Suprapubic skin (tissue), 4 donors: ENCODE measurements around the gene AFF1. TPM values are rescaled to one million over a fixed set of nuclear protein-coding genes. Genes with fewer than 3 reads are reported as not detected.

ENCODE experiments used
- DNase-seq, 2 donors: peaks; one replicate each; pipeline ENCODE4 v3.0.0-alpha.2; 2019; ENCODE audit warnings: low spot score in 2 of 2
- H3K27ac ChIP-seq: fragments of 200-600 bp; sonication (generic); one replicate; pipeline ENCODE4 v1.5.1; 2019
- H3K27me3 ChIP-seq: fragments of 200-600 bp; sonication (generic); one replicate; pipeline ENCODE4 v1.5.1; 2019
- H3K36me3 ChIP-seq: fragments of 200-600 bp; sonication (generic); one replicate; pipeline ENCODE4 v1.5.1; 2019
- H3K4me1 ChIP-seq: fragments of 200-600 bp; sonication (generic); one replicate; pipeline ENCODE4 v1.5.1; 2019
- H3K4me3 ChIP-seq: fragments of 200-600 bp; sonication (generic); one replicate; pipeline ENCODE4 v1.5.1; 2019; ENCODE audit warnings: mild to moderate bottlenecking
- H3K9me3 ChIP-seq: fragments of 200-600 bp; sonication (generic); one replicate; pipeline ENCODE4 v1.5.1; 2019
- EP300 ChIP-seq: sonication (generic); formaldehyde crosslinking; IDR thresholded peaks from one replicate; pipeline ENCODE4 v1.6.1; 2017; ENCODE audit warnings: antibody characterized with exemption
- POLR2A ChIP-seq, 2 donors: fragments of 450-650 bp; IDR thresholded peaks; one replicate each; pipeline ENCODE4 v1.6.1; 2017; ENCODE audit warnings: antibody characterized with exemption in 2 of 2, mild to moderate bottlenecking in 2 of 2, moderate library complexity in 2 of 2
- POLR2AphosphoS5 ChIP-seq, 3 donors: sonication (generic); formaldehyde crosslinking; IDR thresholded peaks; one replicate each; pipeline ENCODE4 v1.6.1; 2017; ENCODE audit warnings: antibody characterized with exemption in 3 of 3
- whole genome bisulfite sequencing: methylation state at CpG from one replicate; pipeline ENCODE4 v1.1.5; 2018; 5-methylcytosine and 5-hydroxymethylcytosine counted together
- total RNA-seq, 4 donors: library from RNA; depleted of rRNA; stranded (reverse); fragments of >200 nt; gene quantifications; one replicate each; pipeline ENCODE4 v1.1.0, GENCODE V29; 2016
- TF ChIP-seq, protein P1 (sequence below), 2 donors: fragments of 200-600 bp in 1 of 2; fragments of 450-650 bp in 1 of 2; sonication (generic) in 1 of 2; IDR thresholded peaks; one replicate each; pipeline ENCODE4 v1.5.1; 2016 to 2019; ENCODE audit warnings: antibody characterized with exemption in 2 of 2, mild to moderate bottlenecking in 1 of 2, moderate library complexity in 1 of 2

The AFF1 gene
- total RNA-seq, 4 donors from 2014 or later, result 67.2 to 175 (median 103) TPM

DNA sequence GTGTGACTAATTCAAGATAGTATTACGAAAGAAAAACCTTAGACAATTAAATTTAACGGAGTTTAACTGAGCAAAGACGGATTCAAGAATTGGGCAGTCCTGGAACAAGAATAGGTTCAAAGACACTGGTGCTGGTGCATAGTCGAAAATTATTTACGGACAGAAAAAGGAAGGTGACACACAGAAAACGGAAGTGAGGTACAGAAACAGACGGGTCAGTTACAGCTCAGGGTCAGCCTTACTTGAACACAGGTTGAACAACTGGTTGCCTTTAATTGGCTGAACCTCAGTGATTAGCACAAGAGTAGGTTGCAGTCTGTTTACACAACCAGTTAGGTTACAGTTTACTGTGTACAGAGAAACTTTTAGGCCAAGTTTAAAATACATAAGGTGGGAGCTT is 254.1 kb downstream of the AFF1 start:
- no peak for TF ChIP-seq POLR2A (IDR thresholded peaks at IDR 0.05)
- TF ChIP-seq POLR2AphosphoS5 (IDR thresholded peaks at IDR 0.05), result no peak
- no peak for TF ChIP-seq EP300
- TF ChIP-seq, protein P1, sequence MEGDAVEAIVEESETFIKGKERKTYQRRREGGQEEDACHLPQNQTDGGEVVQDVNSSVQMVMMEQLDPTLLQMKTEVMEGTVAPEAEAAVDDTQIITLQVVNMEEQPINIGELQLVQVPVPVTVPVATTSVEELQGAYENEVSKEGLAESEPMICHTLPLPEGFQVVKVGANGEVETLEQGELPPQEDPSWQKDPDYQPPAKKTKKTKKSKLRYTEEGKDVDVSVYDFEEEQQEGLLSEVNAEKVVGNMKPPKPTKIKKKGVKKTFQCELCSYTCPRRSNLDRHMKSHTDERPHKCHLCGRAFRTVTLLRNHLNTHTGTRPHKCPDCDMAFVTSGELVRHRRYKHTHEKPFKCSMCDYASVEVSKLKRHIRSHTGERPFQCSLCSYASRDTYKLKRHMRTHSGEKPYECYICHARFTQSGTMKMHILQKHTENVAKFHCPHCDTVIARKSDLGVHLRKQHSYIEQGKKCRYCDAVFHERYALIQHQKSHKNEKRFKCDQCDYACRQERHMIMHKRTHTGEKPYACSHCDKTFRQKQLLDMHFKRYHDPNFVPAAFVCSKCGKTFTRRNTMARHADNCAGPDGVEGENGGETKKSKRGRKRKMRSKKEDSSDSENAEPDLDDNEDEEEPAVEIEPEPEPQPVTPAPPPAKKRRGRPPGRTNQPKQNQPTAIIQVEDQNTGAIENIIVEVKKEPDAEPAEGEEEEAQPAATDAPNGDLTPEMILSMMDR (IDR thresholded peaks at IDR 0.05), result no peak
- Histone ChIP-seq H3K9me3 (no peaks in the 10 kb centered on the region), H3K36me3 (no peaks in the 10 kb centered on the region), H3K4me1 (no peaks in the 10 kb centered on the region), H3K27me3 (no peaks in the 10 kb centered on the region), H3K27ac (no peak overlapping the region), H3K4me3 (no peak overlapping the region)
- WGBS, result 91% methylated on average over 7 of the region's 7 CpGs
- DNase-seq, result no peak

Other genes starting within 250 kb of the AFF1 start
- gene SLC10A6, start 85.6 kb upstream of the AFF1 start, total RNA-seq, result 100 to 1,000 TPM in 2 of 4 donors, 10 to 100 TPM in 2; 60.7 to 113 (median 98.3) TPM
- gene C4orf36, start 42.6 kb upstream of the AFF1 start, total RNA-seq, result 1 to 10 TPM in 2 of 4 donors, under 1 TPM in 1, not detected in 1; 0.83 to 2.4 (median 1.4) TPM